Measurements from ENCODE around the gene DNAJC8. TPM values are rescaled to one million over a fixed set of nuclear protein-coding genes. Genes with fewer than 3 reads are reported as not detected.

The DNAJC8 gene
- total RNA-seq, 1 experiment from 2014 or later = 127 TPM

GRCh38 chr1:28279721-28280120, 46.9 kb upstream of the DNAJC8 start:
- no peak overlapping the region for H3K4me3 ChIP-seq (ENCODE audit: low read depth in 2 of 2, low read length in 2 of 2)
- no peaks in the 10 kb centered on the region for H3K4me1 ChIP-seq (ENCODE audit: control insufficient read depth, insufficient read depth, low read length)
- H3K27me3 ChIP-seq (ENCODE audit: control insufficient read depth, insufficient read depth, low read length) = no peaks in the 10 kb centered on the region
- no peaks in the 10 kb centered on the region for H3K9me3 ChIP-seq (ENCODE audit: control insufficient read depth, insufficient read depth, low read depth, low read length)
- intact Hi-C loops (cut with micrococcal nuclease; ENCODE audit: unreplicated experiment) = no loop called here
- H3K27ac ChIP-seq (ENCODE audit: low read length) = no peak overlapping the region
- in situ Hi-C loops (cut with HindIII; ENCODE audit: low pct_unique_long_range_greater_than_20kb, low sequenced_read_pairs) = no loop called here
- CTCF ChIA-PET = no interaction called here
- no TSS peak for BruUV-seq (replicated peaks)
- POLR2A ChIA-PET = no interaction called here
- ATAC-seq (no peak), DNase-seq (ENCODE audit: low read depth, low spot score) (no peak)
- TF ChIP-seq, protein P1, sequence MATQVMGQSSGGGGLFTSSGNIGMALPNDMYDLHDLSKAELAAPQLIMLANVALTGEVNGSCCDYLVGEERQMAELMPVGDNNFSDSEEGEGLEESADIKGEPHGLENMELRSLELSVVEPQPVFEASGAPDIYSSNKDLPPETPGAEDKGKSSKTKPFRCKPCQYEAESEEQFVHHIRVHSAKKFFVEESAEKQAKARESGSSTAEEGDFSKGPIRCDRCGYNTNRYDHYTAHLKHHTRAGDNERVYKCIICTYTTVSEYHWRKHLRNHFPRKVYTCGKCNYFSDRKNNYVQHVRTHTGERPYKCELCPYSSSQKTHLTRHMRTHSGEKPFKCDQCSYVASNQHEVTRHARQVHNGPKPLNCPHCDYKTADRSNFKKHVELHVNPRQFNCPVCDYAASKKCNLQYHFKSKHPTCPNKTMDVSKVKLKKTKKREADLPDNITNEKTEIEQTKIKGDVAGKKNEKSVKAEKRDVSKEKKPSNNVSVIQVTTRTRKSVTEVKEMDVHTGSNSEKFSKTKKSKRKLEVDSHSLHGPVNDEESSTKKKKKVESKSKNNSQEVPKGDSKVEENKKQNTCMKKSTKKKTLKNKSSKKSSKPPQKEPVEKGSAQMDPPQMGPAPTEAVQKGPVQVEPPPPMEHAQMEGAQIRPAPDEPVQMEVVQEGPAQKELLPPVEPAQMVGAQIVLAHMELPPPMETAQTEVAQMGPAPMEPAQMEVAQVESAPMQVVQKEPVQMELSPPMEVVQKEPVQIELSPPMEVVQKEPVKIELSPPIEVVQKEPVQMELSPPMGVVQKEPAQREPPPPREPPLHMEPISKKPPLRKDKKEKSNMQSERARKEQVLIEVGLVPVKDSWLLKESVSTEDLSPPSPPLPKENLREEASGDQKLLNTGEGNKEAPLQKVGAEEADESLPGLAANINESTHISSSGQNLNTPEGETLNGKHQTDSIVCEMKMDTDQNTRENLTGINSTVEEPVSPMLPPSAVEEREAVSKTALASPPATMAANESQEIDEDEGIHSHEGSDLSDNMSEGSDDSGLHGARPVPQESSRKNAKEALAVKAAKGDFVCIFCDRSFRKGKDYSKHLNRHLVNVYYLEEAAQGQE (IDR thresholded peaks at IDR 0.05; ENCODE audit: insufficient read depth in 1 of 2, low read depth in 2 of 2, low read length in 1 of 2) = no peak
- TF ChIP-seq SIN3A (IDR thresholded peaks at IDR 0.05; ENCODE audit: borderline replicate concordance, insufficient read depth, low read depth, low read length) (no peak), POLR2AphosphoS5 (IDR thresholded peaks at IDR 0.05; ENCODE audit: low read depth, low read length) (no peak), CTCF (IDR thresholded peaks at IDR 0.05) (no peak), TCF7L2 (IDR thresholded peaks at IDR 0.05; ENCODE audit: low read depth, low read length) (no peak)
- no peaks in the 10 kb centered on the region for H3K36me3 ChIP-seq (ENCODE audit: control insufficient read depth, insufficient read depth, low read length)

GRCh38 chr1:28278763-28279162, 45.9 kb upstream of the DNAJC8 start:
- ATAC-seq (no peak), DNase-seq (ENCODE audit: low read depth, low spot score) (no peak)
- Histone ChIP-seq H3K36me3 (ENCODE audit: control insufficient read depth, insufficient read depth, low read length) (no peaks in the 10 kb centered on the region), H3K27me3 (ENCODE audit: control insufficient read depth, insufficient read depth, low read length) (no peaks in the 10 kb centered on the region), H3K4me3 (ENCODE audit: low read depth in 2 of 2, low read length in 2 of 2) (no peak overlapping the region), H3K9me3 (ENCODE audit: control insufficient read depth, insufficient read depth, low read depth, low read length) (no peaks in the 10 kb centered on the region), H3K27ac (ENCODE audit: low read length) (no peak overlapping the region), H3K4me1 (ENCODE audit: control insufficient read depth, insufficient read depth, low read length) (no peaks in the 10 kb centered on the region)
- TF ChIP-seq CTCF (IDR thresholded peaks at IDR 0.05) (no peak), TCF7L2 (IDR thresholded peaks at IDR 0.05; ENCODE audit: low read depth, low read length) (no peak), POLR2AphosphoS5 (IDR thresholded peaks at IDR 0.05; ENCODE audit: low read depth, low read length) (no peak), SIN3A (IDR thresholded peaks at IDR 0.05; ENCODE audit: borderline replicate concordance, insufficient read depth, low read depth, low read length) (no peak)
- TF ChIP-seq, protein P1 (IDR thresholded peaks at IDR 0.05; ENCODE audit: insufficient read depth in 1 of 2, low read depth in 2 of 2, low read length in 1 of 2) = no peak
- ChIA-PET POLR2A (no interaction called here), CTCF (no interaction called here)
- intact Hi-C loops (cut with micrococcal nuclease; ENCODE audit: unreplicated experiment) = no loop called here
- in situ Hi-C loops (cut with HindIII; ENCODE audit: low pct_unique_long_range_greater_than_20kb, low sequenced_read_pairs) = no loop called here
- no TSS peak for BruUV-seq (replicated peaks)

Measured in Panc1 (cell line).